GM12878 (cell line): ENCODE results near the gene SCN4A. TPM values are rescaled to one million over a fixed set of nuclear protein-coding genes. Genes with fewer than 3 reads are reported as not detected.

Source experiments
- ETV6 ChIP-seq, 2 experiments: fragments of 450-650 bp in 1 of 2; IDR thresholded peaks in 1 of 2; conservative IDR thresholded peaks in 1 of 2; 2 replicates each; pipeline ENCODE4 v1.6.1; 2014; ENCODE audit warnings: antibody characterized with exemption in 1 of 2, borderline replicate concordance in 1 of 2, low read depth in 1 of 2, mild to moderate bottlenecking in 1 of 2, moderate library complexity in 1 of 2
- GABPA ChIP-seq: IDR thresholded peaks from 2 replicates; pipeline ENCODE4 v1.6.1; 2014; ENCODE audit warnings: antibody characterized with exemption, low read depth, mild to moderate bottlenecking, inconsistent platforms
- HCFC1 ChIP-seq: fragments of 150-350 bp; IDR thresholded peaks from 2 replicates; pipeline ENCODE4 v1.6.1; 2014; ENCODE audit warnings: low read length
- HDAC2 ChIP-seq: fragments of 200-600 bp; sonication (generic); IDR thresholded peaks from 2 replicates; pipeline ENCODE4 v1.6.1; 2017
- HDGF ChIP-seq: fragments of 450-650 bp; IDR thresholded peaks from 2 replicates; pipeline ENCODE4 v1.6.1; 2016; ENCODE audit warnings: antibody characterized with exemption
- HSF1 ChIP-seq: fragments of 150-350 bp; IDR thresholded peaks from 2 replicates; pipeline ENCODE4 v1.6.1; 2014; ENCODE audit warnings: mild to moderate bottlenecking, low read depth, low read length
- IKZF2 ChIP-seq, 2 experiments: fragments of 450-650 bp; IDR thresholded peaks; 2 replicates each; pipeline ENCODE4 v1.6.1; 2017; ENCODE audit warnings: mild to moderate bottlenecking in 2 of 2, moderate library complexity in 2 of 2
- MXI1 ChIP-seq: fragments of 150-350 bp; IDR thresholded peaks from 2 replicates; pipeline ENCODE4 v1.6.1; 2011; ENCODE audit warnings: low read depth, mild to moderate bottlenecking, inconsistent platforms, low read length, improper control_type of control experiment
- NFYB ChIP-seq: IDR thresholded peaks from 2 replicates; pipeline ENCODE4 v1.6.1; 2011; ENCODE audit warnings: low read depth, mild to moderate bottlenecking, low read length, improper control_type of control experiment, moderate library complexity; ENCODE audit not compliant: insufficient read depth
- POLR2AphosphoS2 ChIP-seq: IDR thresholded peaks from 2 replicates; pipeline ENCODE4 v1.6.1; 2011; ENCODE audit warnings: low read depth, mild to moderate bottlenecking, low read length, improper control_type of control experiment, moderate library complexity
- RAD51 ChIP-seq: fragments of 450-650 bp; IDR thresholded peaks from 2 replicates; pipeline ENCODE4 v1.6.1; 2016; ENCODE audit warnings: moderate library complexity, mild to moderate bottlenecking, inconsistent platforms
- RB1 ChIP-seq: fragments of 450-650 bp; formaldehyde crosslinking; IDR thresholded peaks from 2 replicates; pipeline ENCODE4 v1.6.1; 2017; ENCODE audit warnings: mild to moderate bottlenecking, borderline replicate concordance
- RUNX3 ChIP-seq: IDR thresholded peaks from 2 replicates; pipeline ENCODE4 v1.6.1; 2012; ENCODE audit warnings: low read length, inconsistent platforms
- SMARCA5 ChIP-seq: fragments of 450-650 bp; IDR thresholded peaks from 2 replicates; pipeline ENCODE4 v1.6.1; 2017; ENCODE audit warnings: mild to moderate bottlenecking
- WRNIP1 ChIP-seq: IDR thresholded peaks from 2 replicates; pipeline ENCODE4 v1.6.1; 2011; ENCODE audit warnings: low read depth, low read length, improper control_type of control experiment, borderline replicate concordance
- ZBTB33 ChIP-seq: fragments of 450-650 bp; IDR thresholded peaks from 2 replicates; pipeline ENCODE4 v1.6.1; 2017; ENCODE audit warnings: mild to moderate bottlenecking
- ZBTB4 ChIP-seq: fragments of 450-650 bp; formaldehyde crosslinking; IDR thresholded peaks from 2 replicates; pipeline ENCODE4 v1.4.0; 2022; ENCODE audit warnings: mild to moderate bottlenecking, moderate library complexity
- ZBTB40 ChIP-seq: fragments of 450-650 bp; IDR thresholded peaks from 2 replicates; pipeline ENCODE4 v1.6.1; 2016; ENCODE audit warnings: mild to moderate bottlenecking, moderate library complexity, borderline replicate concordance
- ZNF217 ChIP-seq: fragments of 450-650 bp; IDR thresholded peaks from 2 replicates; pipeline ENCODE4 v1.6.1; 2017; ENCODE audit warnings: antibody characterized with exemption, mild to moderate bottlenecking
- ZNF24 ChIP-seq: fragments of 450-650 bp; IDR thresholded peaks from 2 replicates; pipeline ENCODE4 v1.6.1; 2017; ENCODE audit warnings: antibody characterized with exemption, mild to moderate bottlenecking
- polyA plus RNA-seq, 11 experiments: library from polyadenylated mRNA; depleted of rRNA in 4 of 11; unstranded in 6 of 11; stranded (reverse) in 5 of 11; fragments of >200 nt; fragmentation: Nextera tagmentation in 4 of 11; fragmentation: Illumina TruSeq in 1 of 11; extraction: Ambion mirVana in 4 of 11; extraction: Trizol in 1 of 11; gene quantifications; 1 replicate in 1 of 11; 2 replicates in 10 of 11; pipeline versions ENCODE4 v1.2.1 to v1.2.3, GENCODE V29; 2011 to 2016; ENCODE audit warnings: inconsistent platforms in 2 of 11, missing spikeins in 2 of 11, low read depth in 1 of 11
- total RNA-seq, 4 experiments: library from RNA; depleted of rRNA in 3 of 4; stranded (reverse); fragments of >200 nt in 3 of 4; fragmentation: Illumina TruSeq in 1 of 4; extraction: Trizol in 1 of 4; gene quantifications; 2 replicates each; pipeline versions ENCODE4 v1.2.1 to v1.2.3, GENCODE V29; 2013 to 2021

SCN4A gene
- total and polyA plus RNA-seq, 10 of the 15 experiments (the other 5 are each of a cell fraction or from before 2014, with no cell fraction given): under 0.01 to 0.15 (median 0.07) TPM; not detected in 4

GRCh38 chr17:63954402-63955063 is 18.2 kb downstream of the SCN4A start (continued):
- no peak for TF ChIP-seq ZBTB33
- TF ChIP-seq POLR2AphosphoS2: no peak
- TF ChIP-seq WRNIP1: no peak
- TF ChIP-seq ZNF24: no peak
- TF ChIP-seq RUNX3: peak; percentile 29; the same call in 1 of the 2 replicates
- TF ChIP-seq HCFC1: no peak
- no peak for TF ChIP-seq RAD51
- TF ChIP-seq MXI1: no peak; the same call in 1 of the 2 replicates
- no peak for TF ChIP-seq ZNF217
- TF ChIP-seq GABPA: no peak
- no peak for TF ChIP-seq NFYB
- TF ChIP-seq HDGF: peak; percentile 37; the same call in 1 of the 2 replicates
- TF ChIP-seq HDAC2: no peak
- TF ChIP-seq SMARCA5: no peak
- no peak for TF ChIP-seq ETV6 (conservative IDR thresholded peaks at IDR 0.05 in 1 of 2, IDR thresholded peaks at IDR 0.05 in 1 of 2; ENCODE audit: borderline replicate concordance in 1 of 2, low read depth in 1 of 2)
- TF ChIP-seq IKZF2 (IDR thresholded peaks at IDR 0.05): peak in 1 of 2 experiments; percentile 40; a peak in 2 of 4 replicates
- no peak for TF ChIP-seq RB1
- no peak for TF ChIP-seq HSF1
- TF ChIP-seq ZBTB4 (CRISPR knock-in tag): no peak
- no peak for TF ChIP-seq ZBTB40
